ENCODE results near the gene CALN1.

GRCh38 chr7:72230281-72230680 is 181.9 kb downstream of the CALN1 start:
- TF ChIP-seq CTCF (IDR thresholded peaks at IDR 0.05; ENCODE audit: poor library complexity), result no peak
- TF ChIP-seq EZH2phosphoT487 (IDR thresholded peaks at IDR 0.05; ENCODE audit: low read depth, severe bottlenecking, unreplicated experiment), result no peak
